Immature natural killer cell (primary cell): Measurements from ENCODE around the gene DDX39A. TPM values are rescaled to one million over a fixed set of nuclear protein-coding genes. Genes with fewer than 3 reads are reported as not detected.
"Not testable (repeated sequence)": the region's sequence is repeated elsewhere in the genome, so short reads cannot be mapped to it uniquely, and the experiment has no call there.

Experiments
- DNase-seq, 3 donors: peaks; one replicate each; pipeline ENCODE4 v3.0.0; 2022; ENCODE audit warnings: mixed read lengths in 1 of 3
- H3K27ac Mint-ChIP-seq, 6 donors: one replicate each; pipeline ENCODE4 v1.8.0; 2020; ENCODE audit warnings: mixed read lengths in 6 of 6, mild to moderate bottlenecking in 5 of 6, inconsistent platforms in 4 of 6, moderate library complexity in 3 of 6
- H3K27me3 Mint-ChIP-seq, 3 donors: one replicate each; pipeline ENCODE4 v1.8.0; 2020 to 2021; ENCODE audit warnings: low read depth in 3 of 3, mild to moderate bottlenecking in 3 of 3, mixed read lengths in 3 of 3, moderate library complexity in 3 of 3, inconsistent platforms in 1 of 3
- H3K36me3 Mint-ChIP-seq, 3 donors: one replicate each; pipeline ENCODE4 v1.8.0; 2020; ENCODE audit warnings: mixed read lengths in 3 of 3, inconsistent platforms in 2 of 3, mild to moderate bottlenecking in 2 of 3
- H3K4me1 Mint-ChIP-seq, 2 donors: one replicate each; pipeline ENCODE4 v1.8.0; 2020; ENCODE audit warnings: inconsistent platforms in 2 of 2, mild to moderate bottlenecking in 2 of 2, mixed read lengths in 2 of 2, moderate library complexity in 1 of 2
- H3K4me3 Mint-ChIP-seq, 5 donors: one replicate each; pipeline ENCODE4 v1.8.0; 2020; ENCODE audit warnings: mild to moderate bottlenecking in 5 of 5, mixed read lengths in 5 of 5, inconsistent platforms in 3 of 5, moderate library complexity in 3 of 5
- H3K9me3 Mint-ChIP-seq, 6 donors: one replicate each; pipeline ENCODE4 v1.8.0; 2020; ENCODE audit warnings: mild to moderate bottlenecking in 6 of 6, mixed read lengths in 6 of 6, inconsistent platforms in 4 of 6, moderate library complexity in 3 of 6
- polyA plus RNA-seq, 3 donors: library from polyadenylated mRNA; unstranded; fragments of 300-500 nt; fragmentation: Illumina TruSeq; gene quantifications; one replicate each; pipeline ENCODE4 v1.2.3, GENCODE V29; 2021

DDX39A gene
- polyA plus RNA-seq, 3 donors from 2014 or later, result 117 to 177 (median 144) TPM

DNA sequence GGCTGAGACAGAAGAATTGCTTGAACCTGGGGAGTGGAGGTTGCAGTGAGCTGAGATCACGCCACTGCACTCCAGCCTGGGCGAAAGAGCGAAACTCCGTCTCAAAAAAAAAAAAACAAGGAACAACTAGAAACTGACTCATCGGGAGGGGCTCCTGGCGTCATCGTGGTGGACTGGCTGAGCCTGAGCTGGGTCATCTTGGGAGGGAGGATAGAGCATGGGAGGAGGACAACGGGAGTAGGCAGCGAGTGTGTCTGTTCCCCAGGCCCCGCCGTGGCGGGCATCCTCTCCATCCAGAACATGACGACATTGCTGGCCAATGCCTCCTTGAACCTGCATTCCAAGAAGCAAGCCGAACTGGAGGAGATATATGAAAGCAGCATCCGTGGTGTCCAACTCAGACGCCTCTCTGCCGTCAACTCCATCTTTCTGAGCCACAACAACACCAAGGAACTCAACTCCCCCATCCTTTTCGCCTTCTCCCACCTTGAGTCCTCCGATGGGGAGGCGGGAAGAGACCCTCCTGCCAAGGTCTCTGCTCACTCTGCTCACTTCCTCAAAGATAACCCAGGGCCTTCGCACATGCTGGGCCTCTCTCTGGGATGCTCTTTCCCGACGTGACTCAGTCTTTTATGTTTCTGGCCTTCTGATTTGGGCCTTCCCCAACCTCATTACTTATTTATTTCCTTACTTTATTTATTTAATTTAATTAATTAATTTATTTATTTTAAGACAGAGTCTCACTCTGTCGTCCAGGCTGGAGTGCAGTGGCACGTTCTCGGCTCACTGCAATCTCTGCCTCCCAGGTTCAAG lies 16.6 kb downstream of the DDX39A start:
- Mint-ChIP-seq H3K27me3 (peaks cover 27 to 59% (median 41%) of the 10 kb centered on the region in 3 donors), H3K27ac (peak overlapping the region in 5 of 6 donors; percentile 13 to 89 (median 52)), H3K4me3 (peak overlapping the region in 1 of 5 donors; percentile 13), H3K4me1 (peaks cover 5 to 20% of the 10 kb centered on the region in 2 donors), H3K36me3 (peaks cover 10 to 49% (median 21%) of the 10 kb centered on the region in 3 donors), H3K9me3 (no peaks in the 10 kb centered on the region)
- DNase-seq, result peak in 2 of 3 donors; percentile 10 to 13

DNA sequence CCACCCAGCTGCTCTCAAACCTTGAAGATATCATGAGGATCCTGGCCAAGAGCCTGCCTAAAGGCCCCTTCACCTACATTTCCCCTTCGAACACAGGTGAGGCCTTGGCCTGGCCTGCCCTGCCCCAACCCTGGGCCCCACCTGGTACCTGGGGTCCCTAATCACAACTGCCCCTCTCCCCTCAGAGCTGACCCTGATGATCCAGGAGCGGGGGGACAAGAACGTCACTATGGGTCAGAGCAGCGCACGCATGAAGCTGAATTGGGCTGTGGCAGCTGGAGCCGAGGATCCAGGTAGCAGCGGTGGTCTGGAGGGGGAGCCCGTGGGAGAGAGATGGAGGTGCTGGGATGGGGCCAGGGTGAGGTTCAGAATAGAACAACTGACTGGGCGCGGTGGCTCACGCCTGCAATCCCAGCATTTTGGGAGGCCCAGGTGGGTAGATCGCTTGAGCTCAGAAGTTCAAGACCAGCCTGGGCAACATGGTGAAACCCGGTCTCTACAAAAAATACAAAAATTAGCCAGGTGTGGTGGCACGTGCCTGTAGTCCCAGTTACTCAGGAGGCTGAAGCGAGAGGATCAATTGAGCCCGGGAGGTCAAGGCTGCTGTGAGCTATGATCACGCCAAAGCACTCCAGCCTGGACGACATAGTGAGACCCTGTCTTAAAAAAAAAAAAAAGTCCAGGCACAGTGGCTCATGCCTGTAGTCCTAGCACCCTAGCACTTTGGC lies 17.5 kb downstream of the DDX39A start:
- H3K36me3 Mint-ChIP-seq, result peaks cover 10 to 49% (median 19%) of the 10 kb centered on the region in 3 donors
- peaks cover 5 to 18% of the 10 kb centered on the region in 2 donors for H3K4me1 Mint-ChIP-seq
- H3K27me3 Mint-ChIP-seq, result peaks cover 26 to 61% (median 37%) of the 10 kb centered on the region in 3 donors
- DNase-seq, result peak in 1 of 3 donors; percentile 17
- peak overlapping the region in 1 of 5 donors; percentile 33 for H3K4me3 Mint-ChIP-seq
- H3K27ac Mint-ChIP-seq, result peak overlapping the region in 5 of 6 donors; percentile 36 to 82 (median 67)
- no peaks in the 10 kb centered on the region for H3K9me3 Mint-ChIP-seq

DNA sequence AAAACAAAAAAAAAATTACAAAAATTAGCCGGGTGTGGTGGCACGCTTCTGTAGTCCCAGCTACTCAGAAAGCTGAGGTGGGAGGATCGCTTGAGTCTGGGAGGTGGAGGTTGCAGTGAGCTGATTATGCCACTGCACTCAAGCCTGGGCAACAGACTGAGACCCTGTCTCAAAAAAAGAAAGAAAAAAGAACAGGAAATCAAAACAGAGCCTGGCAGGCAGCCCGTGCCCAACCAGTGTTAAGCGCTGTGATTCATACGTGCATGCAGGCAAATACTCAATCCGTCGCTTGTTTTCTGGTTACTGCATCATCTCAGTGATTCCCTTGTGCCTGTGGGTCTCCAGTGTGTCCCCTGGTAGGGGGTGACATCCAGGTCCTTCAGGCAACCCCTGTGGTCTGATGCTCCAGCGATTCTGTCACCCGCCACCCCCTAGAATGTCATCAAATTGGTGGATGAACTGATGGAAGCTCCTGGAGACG lies 18.1 kb downstream of the DDX39A start:
- Mint-ChIP-seq H3K27ac (peak overlapping the region in 3 of 6 donors; percentile 12 to 67 (median 57)), H3K36me3 (peaks cover 10 to 51% (median 18%) of the 10 kb centered on the region in 3 donors), H3K9me3 (no peaks in the 10 kb centered on the region), H3K27me3 (peaks cover 21 to 60% (median 38%) of the 10 kb centered on the region in 3 donors), H3K4me3 (no peak overlapping the region), H3K4me1 (peaks cover 5 to 16% of the 10 kb centered on the region in 2 donors)
- DNase-seq, result peak in 2 of 3 donors; percentile 5

DNA sequence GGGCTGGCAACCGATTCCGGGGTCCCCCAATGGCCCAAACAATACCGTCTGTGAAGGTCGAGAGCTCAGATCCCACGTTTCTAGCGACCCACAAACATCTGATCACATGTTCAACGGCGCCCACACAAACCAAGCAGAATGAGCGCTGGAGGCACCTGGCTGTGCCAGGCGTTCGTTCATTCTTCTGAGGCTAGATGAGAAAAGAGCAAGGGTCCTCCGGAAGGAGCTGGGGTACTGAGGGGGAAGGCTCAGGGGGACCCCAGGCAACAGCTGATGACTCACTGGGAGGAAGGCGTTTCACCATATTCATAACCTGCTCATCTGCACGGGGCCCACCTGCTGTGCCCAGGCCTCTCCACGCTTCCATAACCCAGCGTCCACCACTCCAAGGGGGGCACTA lies 22.0 kb downstream of the DDX39A start:
- Mint-ChIP-seq H3K27me3 (peaks cover 16 to 49% (median 45%) of the 10 kb centered on the region in 3 donors), H3K27ac (peak overlapping the region in 5 of 6 donors; percentile 60 to 77 (median 73)), H3K4me3 (peak overlapping the region in 1 of 5 donors; percentile 4), H3K36me3 (peaks cover 9 to 40% (median 13%) of the 10 kb centered on the region in 3 donors), H3K4me1 (peaks cover 5 to 14% of the 10 kb centered on the region in 2 donors)
- H3K9me3 Mint-ChIP-seq, DNase-seq: not testable (repeated sequence)

DNA sequence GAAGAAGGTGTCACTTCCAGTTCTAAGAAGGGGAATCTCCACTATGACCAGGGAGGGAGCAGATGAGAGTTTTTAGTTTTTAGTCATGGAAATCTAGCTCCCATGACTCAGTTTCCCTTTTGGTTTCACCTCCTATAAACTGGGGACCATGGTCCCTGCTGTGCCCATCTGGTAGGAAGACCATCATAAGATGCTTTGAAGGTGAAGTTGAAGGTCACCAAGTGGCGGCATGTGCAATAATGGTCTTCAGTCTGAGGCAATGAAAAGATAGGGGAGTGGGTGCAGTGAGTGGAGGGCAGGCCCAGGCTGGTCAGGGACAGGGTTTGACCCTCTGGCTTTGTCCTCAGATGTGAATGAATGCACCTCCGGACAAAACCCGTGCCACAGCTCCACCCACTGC lies 22.4 kb downstream of the DDX39A start:
- H3K9me3 Mint-ChIP-seq, DNase-seq, H3K4me3 Mint-ChIP-seq: not testable (repeated sequence)
- Mint-ChIP-seq H3K36me3 (peaks cover 9 to 38% (median 11%) of the 10 kb centered on the region in 3 donors), H3K4me1 (peaks cover 5 to 15% of the 10 kb centered on the region in 2 donors), H3K27ac (peak overlapping the region in 5 of 6 donors; percentile 34 to 75 (median 70)), H3K27me3 (peaks cover 16 to 47% (median 45%) of the 10 kb centered on the region in 3 donors)

DNA sequence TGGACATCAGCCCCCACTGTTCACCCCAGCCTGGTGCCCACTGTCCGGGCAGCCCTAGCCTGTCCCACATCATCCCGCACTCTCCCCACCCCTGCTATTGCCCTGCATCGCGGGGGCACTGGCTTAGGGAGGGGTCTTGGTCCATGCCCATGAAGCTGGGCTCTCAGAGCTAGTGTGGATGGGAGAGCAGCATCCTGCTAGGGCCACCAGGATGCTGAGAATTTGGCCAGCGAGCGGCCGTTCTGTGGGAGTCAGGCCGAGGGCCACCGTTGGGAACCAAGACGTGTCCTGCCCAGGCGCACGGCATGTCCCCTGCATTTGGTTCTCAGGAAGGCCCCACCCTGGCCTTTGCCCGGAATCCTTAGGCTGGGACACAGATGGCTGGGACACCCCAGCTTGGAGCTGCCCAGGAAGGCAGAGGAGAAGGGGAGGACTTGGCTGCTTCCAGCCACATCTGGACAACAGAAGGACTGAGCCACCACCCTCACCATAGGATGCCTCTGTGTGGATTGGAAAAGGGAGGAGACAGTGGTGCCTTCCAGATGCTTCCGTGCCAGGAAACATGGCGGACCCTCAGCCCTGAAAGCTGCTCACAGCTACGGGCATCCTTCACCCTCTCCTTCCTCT lies 23.3 kb downstream of the DDX39A start:
- Mint-ChIP-seq H3K4me1 (peaks cover 5 to 19% of the 10 kb centered on the region in 2 donors), H3K27me3 (peaks cover 21 to 49% (median 45%) of the 10 kb centered on the region in 3 donors), H3K4me3 (no peak overlapping the region), H3K36me3 (peaks cover 7 to 34% (median 12%) of the 10 kb centered on the region in 3 donors), H3K27ac (peak overlapping the region in 4 of 6 donors; percentile 57 to 76 (median 68)), H3K9me3 (no peaks in the 10 kb centered on the region)
- DNase-seq, result no peak

DNA sequence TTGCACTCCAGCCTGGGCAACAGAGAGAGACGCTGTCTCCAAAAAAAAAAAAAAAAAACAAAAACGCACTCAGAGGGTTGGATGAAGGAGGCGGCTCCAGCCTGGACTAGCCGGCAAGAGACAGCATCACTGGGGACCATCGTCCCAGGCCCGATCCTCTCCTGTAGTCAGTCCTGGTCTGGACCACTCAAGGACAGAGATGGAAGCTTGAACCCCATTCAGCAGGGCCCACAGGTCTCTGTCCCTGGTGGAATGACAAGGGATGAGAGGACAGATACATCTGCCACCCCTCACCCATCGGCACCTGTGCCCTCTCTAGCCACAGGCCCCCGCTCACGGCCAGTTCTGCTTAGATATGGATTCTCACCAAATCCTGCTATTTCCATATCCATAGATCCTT lies 23.9 kb downstream of the DDX39A start:
- Mint-ChIP-seq H3K9me3 (no peaks in the 10 kb centered on the region), H3K4me1 (peaks cover 5 to 22% of the 10 kb centered on the region in 2 donors), H3K27ac (peak overlapping the region in 3 of 6 donors; percentile 26 to 76 (median 70)), H3K27me3 (peaks cover 19 to 50% (median 49%) of the 10 kb centered on the region in 3 donors), H3K36me3 (peaks cover 7 to 38% (median 16%) of the 10 kb centered on the region in 3 donors), H3K4me3 (no peak overlapping the region)
- no peak for DNase-seq

DNA sequence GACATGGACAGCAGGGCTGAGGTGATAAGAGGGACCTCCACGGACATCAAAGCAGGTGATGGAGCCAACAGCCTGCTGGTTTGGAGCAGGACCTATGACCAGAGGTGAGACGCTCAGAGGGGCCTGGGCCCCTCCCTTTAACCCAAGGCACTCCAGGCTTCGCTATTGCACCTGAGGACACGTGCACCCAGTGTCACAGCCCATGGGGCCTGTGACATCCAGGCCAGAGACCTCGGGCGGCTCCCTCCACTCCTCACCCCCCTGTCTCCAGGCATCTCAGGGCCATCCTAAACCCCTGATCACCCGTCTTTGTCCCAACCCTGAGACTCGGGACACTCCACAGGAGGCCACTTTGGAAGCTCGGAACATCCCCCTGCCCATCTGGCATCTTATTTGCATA lies 25.0 kb downstream of the DDX39A start:
- no peaks in the 10 kb centered on the region for H3K9me3 Mint-ChIP-seq
- peak overlapping the region; percentile 7 to 88 (median 72) for H3K27ac Mint-ChIP-seq
- H3K4me1 Mint-ChIP-seq, result peaks cover 5 to 24% of the 10 kb centered on the region in 2 donors
- H3K36me3 Mint-ChIP-seq, result peaks cover 7 to 40% (median 16%) of the 10 kb centered on the region in 3 donors
- peaks cover 19 to 54% (median 53%) of the 10 kb centered on the region in 3 donors for H3K27me3 Mint-ChIP-seq
- no peak overlapping the region for H3K4me3 Mint-ChIP-seq
- no peak for DNase-seq

DNA sequence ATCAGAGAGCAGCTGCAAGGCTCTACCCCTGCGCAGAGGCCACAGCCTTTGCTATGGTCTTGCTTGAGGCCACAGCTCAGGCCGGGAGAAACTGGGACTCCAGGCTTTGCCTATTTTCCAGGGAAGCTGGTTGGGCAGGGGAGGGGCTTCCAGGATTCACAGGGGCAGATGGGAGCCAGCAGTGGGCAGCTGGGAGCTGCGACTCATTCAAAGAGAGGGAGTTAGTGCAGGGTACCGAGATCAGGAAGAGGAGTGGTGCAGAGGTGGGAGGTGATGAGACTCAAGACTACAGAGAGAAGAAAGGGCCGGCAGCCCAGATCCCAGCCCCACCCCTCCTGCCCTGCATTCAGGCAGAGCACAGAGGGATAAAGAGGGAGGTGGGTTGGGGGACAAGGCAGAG lies 25.8 kb downstream of the DDX39A start:
- H3K27ac Mint-ChIP-seq, result peak overlapping the region; percentile 22 to 88 (median 62)
- no peaks in the 10 kb centered on the region for H3K9me3 Mint-ChIP-seq
- DNase-seq, result no peak
- peak overlapping the region in 1 of 5 donors; percentile 30 for H3K4me3 Mint-ChIP-seq
- H3K27me3 Mint-ChIP-seq, result peaks cover 24 to 57% (median 55%) of the 10 kb centered on the region in 3 donors
- H3K36me3 Mint-ChIP-seq, result peaks cover 12 to 44% (median 16%) of the 10 kb centered on the region in 3 donors
- peaks cover 5 to 27% of the 10 kb centered on the region in 2 donors for H3K4me1 Mint-ChIP-seq

DNA sequence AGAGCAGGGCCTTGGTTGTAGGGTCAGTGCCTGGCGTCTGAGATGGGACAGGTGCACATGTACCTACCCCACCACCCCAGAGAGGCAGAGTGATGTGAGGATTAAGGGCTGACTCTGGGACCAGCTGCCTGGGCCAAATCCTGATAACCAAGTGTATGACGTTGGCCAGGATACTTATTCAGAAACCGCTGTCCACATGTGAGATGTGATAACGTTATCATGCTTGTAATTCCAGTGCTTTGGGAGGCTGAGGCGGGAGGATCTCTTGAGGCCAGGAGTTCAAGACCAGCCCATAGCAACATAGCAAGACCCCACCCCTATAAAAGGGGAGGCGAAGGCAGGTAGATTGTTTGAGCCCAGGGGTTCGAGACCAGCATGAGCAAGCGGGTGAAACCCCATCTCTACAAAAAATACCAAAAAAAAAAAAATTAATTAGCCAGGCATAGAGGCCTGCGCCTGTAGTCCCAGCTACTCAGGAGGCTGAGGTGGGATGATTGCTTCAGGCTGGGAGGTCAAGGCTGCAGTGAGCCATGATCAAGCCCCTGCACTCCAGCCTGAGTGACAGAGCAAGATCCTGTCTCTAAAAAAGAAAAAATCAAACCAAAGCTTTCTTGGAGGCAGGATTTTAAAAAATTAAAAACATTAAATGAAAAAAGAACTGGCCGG lies 27.9 kb downstream of the DDX39A start:
- Mint-ChIP-seq H3K9me3 (no peaks in the 10 kb centered on the region), H3K4me1 (peaks cover 8 to 32% of the 10 kb centered on the region in 2 donors), H3K36me3 (peaks cover 12 to 31% (median 12%) of the 10 kb centered on the region in 3 donors)

DNA sequence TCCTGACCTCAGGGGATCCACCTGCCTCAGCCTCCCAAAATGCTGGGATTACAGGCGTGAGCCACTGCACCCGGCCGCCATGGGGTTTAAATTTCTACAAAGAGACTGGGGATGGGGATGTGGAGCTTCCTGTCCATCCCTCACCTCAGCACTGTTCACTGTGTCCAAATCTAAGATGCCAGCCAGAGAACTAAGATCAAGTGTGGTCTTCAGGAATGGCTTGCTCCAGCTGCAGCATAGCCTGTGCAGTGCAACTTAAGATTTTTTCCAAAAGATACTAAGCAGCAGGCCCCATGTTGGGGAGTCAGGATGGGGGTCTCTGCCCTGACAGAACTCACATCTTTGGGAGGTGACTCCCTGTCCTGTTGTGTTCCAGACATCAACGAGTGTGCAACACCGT lies 28.6 kb downstream of the DDX39A start:
- Mint-ChIP-seq H3K4me3 (no peak overlapping the region), H3K36me3 (peaks cover 12 to 29% (median 12%) of the 10 kb centered on the region in 3 donors), H3K9me3 (no peaks in the 10 kb centered on the region), H3K27me3 (peaks cover 31 to 52% (median 45%) of the 10 kb centered on the region in 3 donors), H3K27ac (peak overlapping the region in 5 of 6 donors; percentile 22 to 80 (median 45)), H3K4me1 (peaks cover 12 to 38% of the 10 kb centered on the region in 2 donors)
- DNase-seq, result no peak

More for the DNA sequence above, 27.9 kb downstream of the DDX39A start:
- H3K27ac Mint-ChIP-seq, result peak overlapping the region; percentile 40 to 80 (median 64)
- no peak overlapping the region for H3K4me3 Mint-ChIP-seq
- H3K27me3 Mint-ChIP-seq, result peaks cover 25 to 50% (median 48%) of the 10 kb centered on the region in 3 donors
- no peak for DNase-seq

DNA sequence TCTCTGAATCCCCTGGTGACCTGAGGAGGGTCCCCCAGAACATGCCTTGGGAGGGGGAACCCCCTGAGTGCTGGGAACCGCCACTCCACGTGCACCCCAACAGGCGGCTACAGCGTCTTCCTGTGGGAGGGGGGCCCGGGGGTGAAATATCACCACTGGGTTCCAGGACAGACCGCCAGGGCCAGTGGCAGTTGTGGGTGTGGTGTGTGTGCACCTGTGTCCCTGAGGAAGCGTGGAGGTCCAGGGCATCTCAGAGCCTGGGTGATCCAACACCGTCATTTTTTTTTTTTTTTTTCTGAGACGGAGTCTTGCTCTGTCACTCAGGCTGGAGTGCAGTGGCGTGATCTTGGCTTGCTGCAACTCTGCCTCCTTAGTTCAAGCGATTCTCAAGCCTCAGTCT lies 33.6 kb downstream of the DDX39A start:
- Mint-ChIP-seq H3K4me3 (peak overlapping the region; percentile 93 to 99 (median 95)), H3K4me1 (peaks cover 40 to 53% of the 10 kb centered on the region in 2 donors), H3K27ac (peak overlapping the region; percentile 96 to 99 (median 98)), H3K36me3 (peaks cover 8 to 28% (median 9%) of the 10 kb centered on the region in 3 donors), H3K27me3 (peaks cover 42 to 71% (median 45%) of the 10 kb centered on the region in 3 donors), H3K9me3 (peaks cover 0 to 2% (median 0%) of the 10 kb centered on the region in 6 donors)
- peak; percentile 46 to 52 (median 48) for DNase-seq
